Measurements from ENCODE around the gene CA10.

Gene CA10

GRCh38 chr17:51759260-51759659 lies 399.3 kb downstream of the CA10 start:
- DNase-seq = no peak

GRCh38 chr17:51751072-51751471 lies 407.4 kb downstream of the CA10 start:
- no peak for DNase-seq

GRCh38 chr17:51748749-51749604 lies 409.5 kb downstream of the CA10 start:
- DNase-seq = no peak

- no peak for DNase-seq
Measured at GRCh38 chr17:51746421-51746820, 412.1 kb downstream of the CA10 start.

GRCh38 chr17:51745993-51746392 lies 412.5 kb downstream of the CA10 start:
- no peak for DNase-seq

- DNase-seq = no peak
Measured at GRCh38 chr17:51743477-51743876, 415.0 kb downstream of the CA10 start.

GRCh38 chr17:51742571-51742970 lies 415.9 kb downstream of the CA10 start:
- no peak for DNase-seq

GRCh38 chr17:51741458-51741857 lies 417.1 kb downstream of the CA10 start:
- no peak for DNase-seq

- no peak for DNase-seq
Measured at GRCh38 chr17:51740531-51740930, 418.0 kb downstream of the CA10 start.

GRCh38 chr17:51739245-51739886 lies 419.1 kb downstream of the CA10 start:
- no peak for DNase-seq

GRCh38 chr17:51736356-51736755 lies 422.2 kb downstream of the CA10 start:
- no peak for DNase-seq

GRCh38 chr17:51734976-51735375 lies 423.5 kb downstream of the CA10 start:
- no peak for DNase-seq

- no peak for DNase-seq
Measured at GRCh38 chr17:51734462-51734861, 424.1 kb downstream of the CA10 start.

- DNase-seq = no peak
Measured at GRCh38 chr17:51733166-51733565, 425.3 kb downstream of the CA10 start.

GRCh38 chr17:51731941-51732722 lies 426.4 kb downstream of the CA10 start:
- no peak for DNase-seq

- DNase-seq = no peak
Measured at GRCh38 chr17:51730303-51731050, 428.0 kb downstream of the CA10 start.

GRCh38 chr17:51725185-51725584 lies 433.3 kb downstream of the CA10 start:
- DNase-seq = no peak

- DNase-seq = no peak
Measured at GRCh38 chr17:51724043-51724580, 434.4 kb downstream of the CA10 start.

- DNase-seq = no peak
Measured at GRCh38 chr17:51722994-51723393, 435.5 kb downstream of the CA10 start.

GRCh38 chr17:51721730-51722129 lies 436.8 kb downstream of the CA10 start:
- no peak for DNase-seq

- DNase-seq = no peak
Measured at GRCh38 chr17:51720439-51720838, 438.1 kb downstream of the CA10 start.

- DNase-seq = no peak
Measured at GRCh38 chr17:51718983-51719382, 439.5 kb downstream of the CA10 start.

- DNase-seq = no peak
Measured at GRCh38 chr17:51711581-51711980, 446.9 kb downstream of the CA10 start.
